ENCODE results near the gene FBXO28. TPM values are rescaled to one million over a fixed set of nuclear protein-coding genes. Genes with fewer than 3 reads are reported as not detected.
A peak's percentile ranks its signal among the peaks of the same experiment; 100 is the strongest.

Gene FBXO28
- total RNA-seq, 1 donor from 2014 or later = 24.3 TPM

GRCh38 chr1:224170343-224170742 lies 56.4 kb downstream of the FBXO28 start:
- H3K27ac Mint-ChIP-seq = peak overlapping the region; percentile 52
- H3K4me1 Mint-ChIP-seq (ENCODE audit: low read depth) = peaks cover 29% of the 10 kb centered on the region
- DNase-seq (ENCODE audit: low spot score) = no peak
- peaks cover 7% of the 10 kb centered on the region for H3K27me3 Mint-ChIP-seq (ENCODE audit: low read depth)
- peak overlapping the region; percentile 18 for H3K4me3 Mint-ChIP-seq (ENCODE audit: low read depth)
- H3K9me3 Mint-ChIP-seq = peaks cover 13% of the 10 kb centered on the region
- peaks cover 14% of the 10 kb centered on the region for H3K36me3 Mint-ChIP-seq (ENCODE audit: low read depth)
- intact Hi-C loops (cut with micrococcal nuclease) = no loop called here

- Mint-ChIP-seq H3K27me3 (ENCODE audit: low read depth) (peaks cover 7% of the 10 kb centered on the region), H3K4me3 (ENCODE audit: low read depth) (peak overlapping the region; percentile 18), H3K36me3 (ENCODE audit: low read depth) (peaks cover 14% of the 10 kb centered on the region), H3K9me3 (peaks cover 13% of the 10 kb centered on the region), H3K27ac (peak overlapping the region; percentile 52), H3K4me1 (ENCODE audit: low read depth) (peaks cover 30% of the 10 kb centered on the region)
- peak; percentile 21 for DNase-seq (ENCODE audit: low spot score)
- intact Hi-C loops (cut with micrococcal nuclease) = no loop called here
Measured at GRCh38 chr1:224170748-224171478, 57.0 kb downstream of the FBXO28 start.

- H3K9me3 Mint-ChIP-seq = peaks cover 13% of the 10 kb centered on the region
- peaks cover 28% of the 10 kb centered on the region for H3K4me1 Mint-ChIP-seq (ENCODE audit: low read depth)
- peaks cover 7% of the 10 kb centered on the region for H3K27me3 Mint-ChIP-seq (ENCODE audit: low read depth)
- no peak for DNase-seq (ENCODE audit: low spot score)
- H3K4me3 Mint-ChIP-seq (ENCODE audit: low read depth) = no peak overlapping the region
- peaks cover 14% of the 10 kb centered on the region for H3K36me3 Mint-ChIP-seq (ENCODE audit: low read depth)
- intact Hi-C loops (cut with micrococcal nuclease) = no loop called here
- no peak overlapping the region for H3K27ac Mint-ChIP-seq
Measured at GRCh38 chr1:224172229-224172628, 58.3 kb downstream of the FBXO28 start.

- peaks cover 14% of the 10 kb centered on the region for H3K36me3 Mint-ChIP-seq (ENCODE audit: low read depth)
- H3K27me3 Mint-ChIP-seq (ENCODE audit: low read depth) = peaks cover 7% of the 10 kb centered on the region
- no peak for DNase-seq (ENCODE audit: low spot score)
- H3K4me3 Mint-ChIP-seq (ENCODE audit: low read depth) = no peak overlapping the region
- no peak overlapping the region for H3K27ac Mint-ChIP-seq
- peaks cover 13% of the 10 kb centered on the region for H3K9me3 Mint-ChIP-seq
- H3K4me1 Mint-ChIP-seq (ENCODE audit: low read depth) = peaks cover 28% of the 10 kb centered on the region
- intact Hi-C loops (cut with micrococcal nuclease) = no loop called here
Measured at GRCh38 chr1:224173523-224173922, 59.6 kb downstream of the FBXO28 start.

- H3K36me3 Mint-ChIP-seq (ENCODE audit: low read depth) = peaks cover 11% of the 10 kb centered on the region
- no peak for DNase-seq (ENCODE audit: low spot score)
- H3K4me3 Mint-ChIP-seq (ENCODE audit: low read depth) = no peak overlapping the region
- peaks cover 9% of the 10 kb centered on the region for H3K27me3 Mint-ChIP-seq (ENCODE audit: low read depth)
- no peak overlapping the region for H3K27ac Mint-ChIP-seq
- peaks cover 12% of the 10 kb centered on the region for H3K4me1 Mint-ChIP-seq (ENCODE audit: low read depth)
- H3K9me3 Mint-ChIP-seq = peaks cover 13% of the 10 kb centered on the region
- intact Hi-C loops (cut with micrococcal nuclease) = no loop called here
Measured at GRCh38 chr1:224175617-224176016, 61.7 kb downstream of the FBXO28 start.

GRCh38 chr1:224177356-224177999 lies 63.6 kb downstream of the FBXO28 start:
- no peaks in the 10 kb centered on the region for H3K9me3 Mint-ChIP-seq
- no peaks in the 10 kb centered on the region for H3K36me3 Mint-ChIP-seq (ENCODE audit: low read depth)
- H3K4me3 Mint-ChIP-seq (ENCODE audit: low read depth) = no peak overlapping the region
- no peak overlapping the region for H3K27ac Mint-ChIP-seq
- peaks cover 6% of the 10 kb centered on the region for H3K27me3 Mint-ChIP-seq (ENCODE audit: low read depth)
- peaks cover 20% of the 10 kb centered on the region for H3K4me1 Mint-ChIP-seq (ENCODE audit: low read depth)
- intact Hi-C loops (cut with micrococcal nuclease) = no loop called here
- no peak for DNase-seq (ENCODE audit: low spot score)

GRCh38 chr1:224178894-224179293 lies 65.0 kb downstream of the FBXO28 start:
- Mint-ChIP-seq H3K36me3 (ENCODE audit: low read depth) (no peaks in the 10 kb centered on the region), H3K27ac (no peak overlapping the region), H3K4me3 (ENCODE audit: low read depth) (no peak overlapping the region), H3K4me1 (ENCODE audit: low read depth) (peaks cover 22% of the 10 kb centered on the region), H3K27me3 (ENCODE audit: low read depth) (peaks cover 6% of the 10 kb centered on the region), H3K9me3 (no peaks in the 10 kb centered on the region)
- intact Hi-C loops (cut with micrococcal nuclease) = no loop called here
- no peak for DNase-seq (ENCODE audit: low spot score)

- intact Hi-C loops (cut with micrococcal nuclease) = loop anchor here (5.0 to 10.0 kb wide), 4 partner anchors 251 to 444 kb away; partner anchors contain the start of gene WDR26
- H3K4me1 Mint-ChIP-seq (ENCODE audit: low read depth) = peaks cover 34% of the 10 kb centered on the region
- H3K4me3 Mint-ChIP-seq (ENCODE audit: low read depth) = no peak overlapping the region
- H3K27ac Mint-ChIP-seq = no peak overlapping the region
- peaks cover 17% of the 10 kb centered on the region for H3K36me3 Mint-ChIP-seq (ENCODE audit: low read depth)
- DNase-seq (ENCODE audit: low spot score) = no peak
- no peaks in the 10 kb centered on the region for H3K9me3 Mint-ChIP-seq
- H3K27me3 Mint-ChIP-seq (ENCODE audit: low read depth) = peaks cover 6% of the 10 kb centered on the region
Measured at GRCh38 chr1:224180783-224181452, 67.0 kb downstream of the FBXO28 start.

- Mint-ChIP-seq H3K4me1 (ENCODE audit: low read depth) (peaks cover 34% of the 10 kb centered on the region), H3K36me3 (ENCODE audit: low read depth) (peaks cover 22% of the 10 kb centered on the region), H3K4me3 (ENCODE audit: low read depth) (peak overlapping the region; percentile 84), H3K27ac (peak overlapping the region; percentile 83), H3K27me3 (ENCODE audit: low read depth) (peaks cover 6% of the 10 kb centered on the region), H3K9me3 (no peaks in the 10 kb centered on the region)
- intact Hi-C loops (cut with micrococcal nuclease) = loop anchor here (5.0 to 10.0 kb wide), 4 partner anchors 251 to 443 kb away; partner anchors contain the start of gene WDR26
- DNase-seq (ENCODE audit: low spot score) = no peak
Measured at GRCh38 chr1:224181453-224181810, 67.5 kb downstream of the FBXO28 start.

GRCh38 chr1:224182057-224182865 lies 68.3 kb downstream of the FBXO28 start:
- peak overlapping the region; percentile 83 for H3K27ac Mint-ChIP-seq
- peak overlapping the region; percentile 84 for H3K4me3 Mint-ChIP-seq (ENCODE audit: low read depth)
- H3K27me3 Mint-ChIP-seq (ENCODE audit: low read depth) = peaks cover 6% of the 10 kb centered on the region
- H3K4me1 Mint-ChIP-seq (ENCODE audit: low read depth) = peaks cover 39% of the 10 kb centered on the region
- peaks cover 29% of the 10 kb centered on the region for H3K36me3 Mint-ChIP-seq (ENCODE audit: low read depth)
- DNase-seq (ENCODE audit: low spot score) = peak; percentile 58
- H3K9me3 Mint-ChIP-seq = no peaks in the 10 kb centered on the region
- intact Hi-C loops (cut with micrococcal nuclease) = loop anchor here (1.0 to 10.0 kb wide), 8 partner anchors 13 to 443 kb away; partner anchors contain the start of gene WDR26

- Mint-ChIP-seq H3K4me1 (ENCODE audit: low read depth) (peaks cover 39% of the 10 kb centered on the region), H3K4me3 (ENCODE audit: low read depth) (peak within 1 kb of the TSS; percentile 93), H3K36me3 (ENCODE audit: low read depth) (peaks cover 33% of the 10 kb centered on the region), H3K27me3 (ENCODE audit: low read depth) (peaks cover 6% of the 10 kb centered on the region), H3K27ac (peak within 1 kb of the TSS; percentile 85), H3K9me3 (no peaks in the 10 kb centered on the region)
- DNase-seq (ENCODE audit: low spot score) = peak; percentile 81
- intact Hi-C loops (cut with micrococcal nuclease) = loop anchor here (1.0 to 10.0 kb wide), 9 partner anchors 14 to 442 kb away; partner anchors contain the start of genes FBXO28 and WDR26
Measured at GRCh38 chr1:224182866-224183590, 69.1 kb downstream of the FBXO28 start, which contains the start of gene DEGS1. Gene DEGS1 (plus strand): TSS chr1:224183240. CDS start chr1:224183337, 97 bp downstream.
